GM12872 (cell line): Measurements from ENCODE around the gene CUEDC1.

Experiments
- TF ChIP-seq, protein P1 (sequence below): IDR thresholded peaks from 3 replicates; pipeline ENCODE4 v1.5.1; 2011; ENCODE audit warnings: low read depth, mild to moderate bottlenecking, low read length, moderate library complexity; ENCODE audit not compliant: insufficient read depth

Gene CUEDC1

GRCh38 chr17:57983446-57983845 lies 28.2 kb upstream of the CUEDC1 start:
- TF ChIP-seq, protein P1, sequence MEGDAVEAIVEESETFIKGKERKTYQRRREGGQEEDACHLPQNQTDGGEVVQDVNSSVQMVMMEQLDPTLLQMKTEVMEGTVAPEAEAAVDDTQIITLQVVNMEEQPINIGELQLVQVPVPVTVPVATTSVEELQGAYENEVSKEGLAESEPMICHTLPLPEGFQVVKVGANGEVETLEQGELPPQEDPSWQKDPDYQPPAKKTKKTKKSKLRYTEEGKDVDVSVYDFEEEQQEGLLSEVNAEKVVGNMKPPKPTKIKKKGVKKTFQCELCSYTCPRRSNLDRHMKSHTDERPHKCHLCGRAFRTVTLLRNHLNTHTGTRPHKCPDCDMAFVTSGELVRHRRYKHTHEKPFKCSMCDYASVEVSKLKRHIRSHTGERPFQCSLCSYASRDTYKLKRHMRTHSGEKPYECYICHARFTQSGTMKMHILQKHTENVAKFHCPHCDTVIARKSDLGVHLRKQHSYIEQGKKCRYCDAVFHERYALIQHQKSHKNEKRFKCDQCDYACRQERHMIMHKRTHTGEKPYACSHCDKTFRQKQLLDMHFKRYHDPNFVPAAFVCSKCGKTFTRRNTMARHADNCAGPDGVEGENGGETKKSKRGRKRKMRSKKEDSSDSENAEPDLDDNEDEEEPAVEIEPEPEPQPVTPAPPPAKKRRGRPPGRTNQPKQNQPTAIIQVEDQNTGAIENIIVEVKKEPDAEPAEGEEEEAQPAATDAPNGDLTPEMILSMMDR: no peak

- TF ChIP-seq, protein P1: no peak
Observed at GRCh38 chr17:57982452-57983170, 27.4 kb upstream of the CUEDC1 start.

GRCh38 chr17:57980522-57980921 lies 25.3 kb upstream of the CUEDC1 start:
- TF ChIP-seq, protein P1: no peak

- TF ChIP-seq, protein P1: no peak
Observed at GRCh38 chr17:57979076-57979475, 23.9 kb upstream of the CUEDC1 start.

GRCh38 chr17:57976594-57976993 lies 21.4 kb upstream of the CUEDC1 start:
- TF ChIP-seq, protein P1: no peak

DNA sequence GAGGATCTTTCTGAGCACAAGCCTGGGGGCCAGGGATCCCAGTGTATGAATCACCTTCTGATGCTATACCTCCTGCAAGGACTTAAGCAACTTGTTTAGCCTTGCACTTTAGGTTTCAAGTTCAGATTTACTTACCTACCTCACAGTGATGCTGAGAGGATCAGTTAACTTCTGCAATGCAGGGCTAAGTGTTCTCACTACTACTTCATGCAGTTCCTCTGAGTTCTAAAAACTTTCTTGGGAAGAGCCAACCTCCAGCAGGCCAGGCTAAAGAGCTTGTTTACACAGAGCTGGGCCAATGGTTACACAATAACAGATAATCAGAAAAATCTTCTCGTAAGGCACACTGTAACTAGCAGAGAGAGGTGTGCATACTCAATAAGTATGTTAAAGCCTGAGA lies 19.8 kb upstream of the CUEDC1 start:
- TF ChIP-seq, protein P1: no peak

- TF ChIP-seq, protein P1: no peak
Observed at GRCh38 chr17:57972151-57972550, 16.9 kb upstream of the CUEDC1 start.
